Suppressor macrophage treated with lipopolysaccharide for 1 hour (primary cell): ENCODE results near the gene SFMBT1.
"Not testable (repeated sequence)": the region's sequence is repeated elsewhere in the genome, so short reads cannot be mapped to it uniquely, and the experiment has no call there.

Experiments
- DNase-seq, 3 donors: peaks; one replicate each; pipeline ENCODE4 v3.0.0-alpha.2; 2020 to 2022

SFMBT1 gene

DNA sequence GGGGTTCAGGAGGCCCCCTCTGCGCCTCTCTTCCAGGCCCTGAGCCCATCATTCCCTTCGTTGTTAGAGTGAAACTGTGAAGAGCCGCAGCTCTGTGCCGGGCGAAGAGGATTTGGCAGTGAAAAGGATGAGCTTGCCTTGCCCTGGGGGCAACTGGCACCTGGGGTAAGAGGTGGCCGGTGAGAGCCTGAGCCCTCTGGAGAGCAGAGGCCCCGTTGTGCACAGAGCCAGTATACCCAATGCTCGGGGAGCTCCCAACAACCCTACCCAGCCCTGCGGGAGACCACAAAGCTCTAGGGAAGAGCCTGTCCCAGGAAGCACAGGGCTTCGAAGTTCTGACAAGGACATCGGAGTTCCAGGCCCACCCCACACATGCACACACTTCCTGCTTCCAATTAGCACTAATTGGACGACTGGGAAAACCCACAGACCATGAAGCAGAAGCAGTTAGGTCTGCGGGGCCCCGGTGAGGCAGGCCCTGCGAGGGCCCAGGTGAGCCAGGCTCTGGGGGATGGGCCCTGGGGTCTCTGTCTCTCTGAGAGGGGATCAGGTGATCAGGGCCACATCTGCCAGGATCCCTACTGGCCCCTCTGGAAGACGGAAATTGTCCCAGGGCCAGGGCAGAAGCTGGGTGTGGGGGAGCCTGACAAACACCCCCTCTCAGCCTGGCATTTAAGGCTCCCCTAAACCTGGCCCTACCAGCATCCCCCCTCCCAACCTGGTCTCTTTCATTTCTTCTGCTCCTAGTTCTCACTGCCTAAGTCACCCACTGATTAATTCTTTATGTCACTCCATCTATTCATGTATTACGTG lies 27.9 kb upstream of the SFMBT1 start:
- DNase-seq: no peak

DNA sequence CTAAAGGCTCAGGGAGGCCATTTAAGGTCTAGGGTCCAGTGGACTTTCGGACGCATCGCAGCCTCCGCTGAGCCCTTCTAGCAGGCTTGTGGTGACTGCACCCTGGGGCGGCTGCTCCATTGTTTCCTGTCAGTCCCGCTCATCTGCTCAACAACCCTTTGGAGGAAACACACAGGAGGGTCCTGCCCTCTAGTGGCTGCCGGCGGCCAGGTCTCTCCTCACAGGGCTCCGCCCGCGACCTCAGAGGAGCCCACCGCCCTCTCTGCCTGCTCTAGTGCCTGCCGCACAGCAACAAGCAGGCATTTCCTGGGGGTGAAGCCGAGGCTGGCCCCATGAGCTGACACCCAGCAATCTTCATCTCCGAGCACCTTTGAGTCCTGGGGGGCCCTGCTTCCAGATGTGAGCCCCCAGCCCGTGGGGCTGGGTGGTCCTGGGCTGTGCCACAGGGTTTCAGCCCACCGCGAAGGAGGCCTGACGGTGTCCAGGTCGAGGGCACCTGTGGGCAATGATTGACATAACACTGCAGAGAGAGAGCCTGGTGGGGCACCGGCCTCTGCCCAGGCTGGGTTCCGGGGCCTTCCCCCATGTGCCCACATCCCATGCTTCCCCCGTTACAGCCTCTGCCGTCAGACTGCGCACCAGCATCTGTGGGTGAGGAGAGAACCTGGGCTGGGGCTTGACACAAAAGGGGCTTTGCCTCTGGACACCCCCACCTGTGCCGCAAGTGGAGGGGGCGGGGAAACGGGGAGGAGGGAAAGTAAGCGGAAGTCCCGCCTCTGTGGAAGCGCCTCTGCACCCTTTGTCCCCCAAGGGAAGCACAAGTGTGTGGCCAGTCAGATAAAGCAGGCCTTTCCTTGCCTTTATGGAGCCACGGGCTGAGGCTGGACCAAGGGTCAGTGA lies 27.0 kb upstream of the SFMBT1 start:
- DNase-seq: peak; percentile 80 to 90 (median 85)

DNA sequence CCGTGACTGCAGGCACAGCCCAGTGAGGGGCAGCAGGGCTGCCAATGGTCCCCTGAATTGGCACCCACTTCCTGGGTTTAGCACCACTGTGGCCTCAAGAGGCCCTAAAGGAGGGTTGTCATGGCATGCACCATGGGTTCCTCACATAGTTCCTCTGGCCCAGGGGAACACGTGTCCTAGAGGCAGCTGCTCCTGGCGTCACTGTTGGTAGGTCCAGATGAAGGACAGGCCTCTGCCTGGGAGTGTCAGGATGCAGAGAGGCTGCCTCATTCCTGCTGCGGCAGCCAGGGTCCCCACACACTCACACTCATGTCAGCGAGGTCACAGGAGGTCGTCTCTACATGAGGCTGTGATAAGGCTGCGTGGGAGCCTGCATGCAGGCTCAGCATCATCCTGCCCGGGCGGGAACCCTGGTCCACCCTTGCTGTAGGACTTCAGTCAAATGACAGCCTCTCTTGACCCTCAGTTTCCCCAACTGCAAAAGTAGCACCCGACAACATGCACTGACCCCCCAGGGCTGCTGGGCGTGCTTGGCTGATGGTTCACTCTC lies 26.1 kb upstream of the SFMBT1 start:
- no peak for DNase-seq

DNA sequence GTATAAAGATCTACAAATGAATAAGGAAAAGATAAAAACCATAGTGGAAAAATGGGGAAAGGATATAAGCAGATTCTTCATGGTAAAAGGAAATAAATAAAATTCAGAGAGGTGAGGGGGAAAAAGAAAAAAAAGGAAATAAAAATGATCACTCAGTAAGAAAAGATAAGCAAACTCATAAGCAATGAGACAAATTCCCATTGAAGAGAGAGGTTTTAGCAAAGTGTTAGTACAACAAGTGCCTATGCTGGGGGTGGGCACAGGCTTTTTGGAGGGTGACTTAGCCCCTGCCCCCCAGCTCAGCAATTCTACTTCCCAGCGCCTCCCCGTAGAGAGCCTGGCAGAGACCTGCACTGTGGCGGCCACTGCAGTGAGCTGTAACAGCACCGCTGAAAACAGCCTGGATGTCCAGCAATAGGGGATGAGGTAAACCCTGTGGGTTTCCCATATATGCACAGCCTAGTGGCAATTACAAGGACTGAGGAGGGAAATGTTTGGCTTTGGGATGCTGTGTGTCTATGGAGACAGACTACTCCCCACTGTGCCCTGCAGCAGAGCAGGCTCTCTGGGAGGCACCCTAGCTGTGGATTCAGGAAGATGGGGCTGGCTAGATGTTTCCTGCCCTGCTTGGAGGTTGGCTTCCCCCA lies 23.7 kb upstream of the SFMBT1 start:
- no peak for DNase-seq

DNA sequence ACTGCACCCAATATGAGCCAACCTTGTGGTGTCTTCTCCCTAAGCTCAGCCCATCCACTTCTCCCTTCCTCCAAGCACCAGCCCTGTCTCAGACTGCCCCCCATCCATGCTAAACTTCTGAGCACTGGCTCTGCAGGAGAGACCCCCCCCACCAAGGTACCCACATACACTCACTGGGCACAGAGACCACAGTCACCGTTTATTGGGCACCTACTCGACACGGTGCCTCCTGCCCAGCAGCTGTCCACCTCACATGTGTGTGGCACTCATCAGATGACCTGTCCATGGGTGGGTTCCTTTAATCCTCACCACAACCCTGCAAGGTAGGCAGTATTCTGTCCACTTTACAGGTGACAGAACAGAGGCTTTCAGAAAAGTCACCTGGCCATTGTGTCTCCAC lies 22.3 kb upstream of the SFMBT1 start:
- no peak for DNase-seq

DNA sequence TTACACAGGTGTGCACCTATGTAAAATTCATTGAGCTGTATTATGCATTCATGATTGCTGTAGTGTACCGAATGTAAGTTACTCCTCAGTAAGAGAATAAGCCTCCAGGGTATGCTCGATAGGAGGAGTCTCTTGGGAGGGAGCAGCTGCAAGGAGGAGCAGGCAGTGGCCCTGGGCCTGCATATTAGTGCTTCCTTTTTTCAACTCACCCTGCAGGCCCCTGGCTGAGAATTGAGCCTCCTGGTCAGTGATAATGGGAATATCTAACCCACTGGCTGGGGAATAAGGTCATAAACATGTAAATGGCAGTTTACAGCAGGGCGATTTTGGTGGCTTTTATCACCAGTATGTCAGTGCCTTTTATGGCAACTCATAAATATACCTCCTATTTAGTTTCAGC lies 21.7 kb upstream of the SFMBT1 start:
- no peak for DNase-seq

DNA sequence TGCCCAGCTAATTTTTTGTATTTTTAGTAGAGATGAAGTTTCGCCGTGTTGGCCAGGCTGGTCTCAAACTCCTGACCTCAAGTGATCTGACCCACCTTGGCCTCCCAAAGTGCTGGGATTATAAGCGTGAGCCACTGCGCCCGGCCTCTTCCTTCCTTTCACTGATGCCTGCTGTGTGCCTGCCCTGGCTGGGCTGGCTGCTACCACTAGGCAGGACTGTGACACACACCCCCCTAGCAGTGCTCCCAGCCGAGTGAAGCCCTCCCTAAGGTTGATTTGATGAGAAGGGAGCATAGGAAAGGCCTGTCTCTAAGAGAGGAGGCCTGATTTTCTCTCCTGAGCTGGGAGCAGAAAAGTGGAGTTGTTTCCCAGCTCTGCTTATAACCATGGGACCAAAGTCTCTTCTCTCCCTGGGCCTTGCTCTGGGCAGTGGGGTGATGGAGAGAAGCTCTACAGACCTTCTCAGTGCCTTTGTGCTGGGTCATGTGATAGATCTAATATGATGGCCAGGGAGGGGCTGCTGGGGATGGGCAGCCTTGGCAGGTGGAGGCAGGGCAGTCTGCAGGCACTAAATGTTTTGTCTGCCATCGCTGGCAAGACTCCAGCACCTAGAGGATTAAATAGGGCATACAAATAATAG lies 20.1 kb upstream of the SFMBT1 start:
- no peak for DNase-seq

DNA sequence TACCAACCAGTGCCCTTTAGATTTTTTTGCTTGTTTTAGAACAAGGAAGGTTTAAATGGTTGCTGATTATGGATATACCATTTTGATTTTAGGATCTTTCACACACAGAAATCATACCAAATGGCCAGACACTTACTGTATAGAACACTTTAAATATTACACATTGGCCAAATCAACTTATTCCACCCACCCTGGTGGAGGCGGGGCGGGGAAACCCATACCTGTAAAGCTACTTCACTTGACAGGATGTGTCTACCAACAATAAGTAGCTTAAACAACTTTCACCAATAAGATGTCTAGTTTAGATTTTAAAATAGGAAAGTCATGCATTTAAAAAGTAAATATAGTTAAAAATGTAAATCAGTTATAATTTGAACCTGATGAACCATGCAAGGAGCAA lies 17.0 kb upstream of the SFMBT1 start:
- DNase-seq: no peak

DNA sequence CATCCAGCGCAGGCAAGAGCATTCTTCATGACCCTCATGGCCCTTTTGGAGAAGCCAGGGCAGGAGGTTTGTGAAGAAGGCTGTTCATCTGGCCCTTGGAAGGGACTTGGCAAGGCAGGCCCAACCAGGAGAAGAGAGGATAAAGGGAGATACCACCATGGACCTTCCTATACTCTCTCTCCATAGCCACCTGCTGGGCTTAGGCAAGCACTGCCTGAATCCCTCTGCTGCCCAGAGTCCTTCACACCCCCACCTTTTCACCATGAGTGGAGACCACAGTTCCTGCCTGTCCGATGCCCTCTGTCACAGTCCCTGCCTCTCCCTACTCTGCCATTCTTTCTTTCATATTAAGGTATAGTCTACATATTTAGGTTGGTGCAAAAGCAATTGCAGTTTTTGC lies 10.6 kb upstream of the SFMBT1 start:
- no peak for DNase-seq

DNA sequence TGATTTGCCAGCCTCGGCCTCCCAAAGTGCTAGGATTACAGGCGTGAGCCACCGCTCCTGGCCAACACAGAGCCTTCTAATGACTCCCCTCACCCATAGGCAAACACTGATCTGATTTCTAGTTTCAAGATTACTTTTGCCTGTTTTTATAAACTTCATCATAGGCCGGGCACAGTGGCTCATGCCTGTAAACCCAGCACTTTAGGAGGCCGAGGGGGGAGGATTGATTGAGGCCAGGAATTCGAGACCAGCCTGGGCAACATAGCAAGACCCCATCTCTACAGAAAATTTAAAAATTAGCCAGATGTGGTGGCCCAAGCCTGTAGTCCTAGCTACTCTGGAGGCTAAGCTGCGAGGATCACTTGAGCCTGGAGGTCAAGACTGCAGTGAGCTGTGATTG lies 8.4 kb upstream of the SFMBT1 start:
- DNase-seq: not testable (repeated sequence)

DNA sequence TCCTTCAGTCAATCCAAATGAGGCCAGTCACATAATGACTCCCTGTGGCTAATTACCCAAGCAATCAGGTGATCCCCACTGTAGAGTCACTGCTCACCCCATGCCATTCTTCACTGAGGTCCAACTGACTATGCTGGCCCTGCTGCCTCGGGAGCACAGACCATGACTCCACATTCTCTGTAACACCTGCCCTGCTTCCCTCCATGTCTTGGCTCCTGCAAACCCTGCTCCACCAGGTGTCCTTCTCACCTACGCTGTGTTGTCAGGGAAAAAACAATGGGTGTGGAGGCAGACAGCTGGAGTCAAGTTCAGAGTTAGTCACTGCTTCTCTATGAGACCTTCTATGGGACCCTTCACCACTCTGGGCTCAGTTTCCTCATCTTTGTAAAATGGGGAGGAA lies 6.1 kb upstream of the SFMBT1 start:
- DNase-seq: no peak

DNA sequence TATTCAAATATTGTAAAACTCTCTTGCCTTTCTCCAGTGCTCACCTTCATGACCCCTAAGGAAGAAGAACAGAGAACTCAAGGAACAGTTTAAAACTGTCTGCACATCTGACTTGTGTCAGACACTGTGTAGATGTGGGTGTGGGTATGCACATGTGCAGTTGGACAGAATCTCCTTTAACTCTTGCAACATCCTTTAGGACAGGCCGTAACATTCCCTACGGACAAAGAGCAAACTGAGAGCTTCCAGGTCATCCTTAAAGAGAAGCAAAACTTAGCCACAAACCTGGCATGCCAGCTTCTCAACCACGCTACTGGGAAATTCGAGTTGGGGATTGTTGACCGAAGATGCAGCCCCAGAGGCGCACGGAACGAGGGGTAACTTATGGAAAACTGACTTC lies 4.1 kb upstream of the SFMBT1 start:
- no peak for DNase-seq

DNA sequence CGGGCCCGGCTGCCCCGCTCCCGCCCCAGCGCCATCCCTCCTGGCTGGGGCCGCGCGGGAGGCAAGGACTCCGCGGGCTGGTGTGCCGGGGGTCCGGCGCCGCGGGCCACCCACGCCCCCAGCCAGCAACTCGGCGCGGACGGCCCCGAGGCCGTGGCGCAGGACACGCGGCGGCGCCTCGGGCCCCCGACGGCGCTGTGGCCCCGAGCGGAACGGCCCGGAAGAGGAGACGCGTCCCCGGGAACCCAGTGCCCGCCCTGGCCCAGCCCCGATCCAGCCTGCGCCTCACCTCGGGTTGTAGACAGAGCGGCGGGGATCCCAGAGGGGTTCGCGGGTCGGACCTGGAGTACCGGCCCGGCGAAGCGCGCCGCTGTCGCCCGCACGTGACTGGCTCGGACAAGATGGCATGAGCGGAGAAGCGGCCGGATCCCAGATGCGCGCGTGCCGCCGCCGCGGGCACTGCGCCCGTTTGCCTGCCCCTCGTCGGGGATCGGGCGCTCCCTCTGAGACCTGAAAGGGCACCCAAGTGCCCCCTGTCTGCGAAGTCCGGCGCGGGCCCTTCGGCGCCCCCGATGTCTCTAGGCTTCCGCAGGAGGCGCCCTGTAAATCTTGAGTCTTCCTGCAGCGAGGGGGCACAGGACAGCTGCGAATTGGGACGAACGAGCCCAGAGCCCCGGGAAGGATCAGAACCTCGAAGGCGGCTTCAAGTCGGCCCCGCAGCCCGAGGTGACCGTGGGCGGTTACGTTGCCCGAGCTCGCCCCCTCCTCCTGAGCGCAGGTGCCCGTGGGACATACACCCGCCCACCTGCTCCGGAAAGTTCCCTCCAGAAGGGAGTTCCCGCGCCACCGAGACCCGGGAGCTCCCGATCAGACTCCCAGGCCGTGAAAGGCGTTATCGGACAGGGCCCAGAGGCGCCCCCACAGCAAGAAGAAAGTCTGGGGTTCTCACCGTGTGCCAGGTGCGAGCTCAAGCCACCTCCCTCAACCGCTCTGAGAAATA lies 598 bp upstream of the SFMBT1 start:
- peak; percentile 68 to 82 (median 75) for DNase-seq

DNA sequence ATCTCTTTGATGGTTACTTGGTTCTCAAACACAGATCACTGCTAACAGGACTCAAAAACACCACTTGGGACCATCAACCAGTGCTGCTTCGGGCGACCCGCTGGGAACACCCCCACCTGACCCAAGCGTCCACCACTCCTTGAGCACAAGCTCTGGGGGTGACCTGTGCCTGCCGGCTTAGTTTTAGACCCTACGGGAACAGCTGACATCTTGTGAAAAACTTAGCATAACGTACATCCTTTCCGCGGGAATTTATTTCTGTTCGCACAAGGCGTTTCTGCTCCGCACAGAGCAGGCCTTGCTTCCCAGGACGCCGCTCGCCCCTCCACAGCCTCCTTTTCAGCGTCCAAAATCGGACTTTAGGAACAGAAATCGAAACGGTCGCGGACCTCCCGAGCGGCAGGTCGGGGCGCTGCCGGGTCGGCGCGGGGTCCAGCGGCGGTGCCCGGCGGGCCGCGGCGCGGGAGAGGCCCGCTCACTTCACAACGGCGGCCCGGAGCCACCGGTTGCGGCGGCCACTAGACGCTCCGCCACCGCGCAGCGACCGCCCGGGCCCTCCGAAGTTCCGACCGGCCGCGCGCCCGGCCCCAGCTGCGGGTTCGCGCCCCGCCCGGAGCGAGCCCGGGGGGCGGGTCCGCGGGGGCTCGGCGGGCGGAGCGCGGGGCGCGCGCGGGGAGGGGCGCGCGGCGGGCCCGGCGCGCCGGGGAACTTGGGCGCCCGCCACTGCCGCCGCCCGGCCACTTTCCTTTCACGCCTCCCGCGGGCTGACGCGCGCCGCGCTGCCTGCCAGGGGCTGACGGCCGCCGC lies 959 bp downstream of the SFMBT1 start:
- DNase-seq: peak; percentile 78 to 93 (median 81)

DNA sequence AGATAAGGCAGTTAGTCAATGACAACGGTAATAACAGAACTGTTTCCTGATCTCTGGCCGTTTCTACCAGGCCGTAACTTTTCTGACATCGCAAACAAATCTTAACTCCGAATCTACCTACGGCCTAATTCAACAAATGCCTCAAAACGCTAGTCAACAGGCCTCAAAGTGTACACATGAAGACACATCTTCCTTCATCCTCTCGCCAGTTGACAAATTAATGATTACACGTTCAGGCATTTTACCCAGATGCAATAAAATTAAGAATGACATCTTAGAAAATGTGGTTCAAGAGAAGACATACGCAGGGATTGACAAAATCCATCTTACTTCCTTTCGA lies 1.5 kb downstream of the SFMBT1 start:
- no peak for DNase-seq

DNA sequence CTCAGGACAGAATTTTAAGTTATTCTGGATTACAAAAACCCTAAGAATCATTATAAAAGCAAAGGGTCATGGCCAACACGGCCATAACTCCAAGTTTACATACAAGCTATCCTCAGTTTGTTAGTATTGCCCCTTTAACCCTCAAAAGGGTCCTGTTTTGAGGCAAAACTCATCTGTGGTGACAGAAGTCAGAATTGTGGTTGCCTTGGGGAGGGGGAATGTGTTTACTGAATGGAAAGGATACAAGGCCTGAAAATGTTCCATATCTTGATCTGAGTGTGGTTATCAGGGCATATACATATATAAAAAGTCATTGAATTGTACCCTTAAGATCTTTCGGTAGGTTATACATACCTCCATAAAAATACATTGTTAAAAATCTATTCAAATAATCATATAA lies 2.1 kb downstream of the SFMBT1 start:
- no peak for DNase-seq

DNA sequence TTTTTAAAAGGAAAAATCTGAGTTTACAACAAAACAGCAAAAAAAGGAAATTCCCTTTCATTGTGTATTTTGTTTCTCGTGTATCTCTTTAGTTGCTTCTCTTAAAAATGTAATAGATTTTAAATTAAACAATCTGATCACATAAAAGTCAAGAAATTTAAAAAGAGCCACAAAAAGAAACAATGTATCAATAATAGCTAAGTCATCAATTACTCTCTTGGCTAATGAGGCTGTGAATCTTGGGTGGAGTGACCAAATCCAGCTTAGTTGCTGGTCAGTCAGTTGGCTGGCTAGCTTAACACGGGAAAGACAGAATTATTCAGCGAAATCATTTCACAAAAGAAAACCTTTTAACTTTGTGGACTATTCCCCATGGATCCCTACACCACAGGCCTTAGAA lies 3.2 kb downstream of the SFMBT1 start:
- no peak for DNase-seq

DNA sequence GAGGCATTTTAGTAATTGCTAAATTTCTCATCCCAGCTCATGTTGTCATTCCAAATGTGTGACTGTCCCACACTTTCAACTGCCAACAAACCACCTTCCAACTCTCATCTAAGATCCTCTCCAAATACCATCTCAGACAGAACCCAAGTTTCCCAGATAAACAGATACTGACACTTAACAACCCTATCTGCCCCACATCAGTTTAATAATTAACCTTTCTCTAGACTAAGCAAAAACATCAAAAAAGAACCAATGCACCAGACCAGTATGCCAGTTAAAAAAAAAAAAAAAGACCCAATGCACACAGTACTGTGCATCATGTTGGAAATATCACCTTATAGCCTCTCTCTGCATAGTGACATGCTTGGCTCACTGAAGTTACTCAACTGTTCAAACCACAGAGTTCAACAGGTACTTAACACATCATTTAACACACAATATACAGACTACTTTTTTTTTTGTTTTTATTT lies 5.5 kb downstream of the SFMBT1 start:
- DNase-seq: no peak

DNA sequence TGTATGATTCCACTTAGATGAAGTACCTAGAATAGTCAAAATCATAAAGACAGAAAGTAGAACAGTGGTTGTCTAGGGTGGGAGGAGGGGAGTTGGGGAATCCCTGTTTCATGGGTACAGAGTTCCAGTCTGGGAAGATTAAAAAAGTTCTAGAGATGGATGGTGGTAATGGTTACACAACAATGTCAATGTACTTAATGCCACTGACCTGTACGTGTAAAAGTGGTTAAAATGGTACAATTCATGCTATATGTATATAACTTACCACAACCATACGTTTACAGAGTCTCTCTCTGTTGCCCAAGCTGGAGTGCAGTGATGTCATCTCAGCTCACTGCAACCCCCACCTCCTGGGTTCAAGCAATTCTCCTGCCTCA lies 6.5 kb downstream of the SFMBT1 start:
- DNase-seq: no peak

DNA sequence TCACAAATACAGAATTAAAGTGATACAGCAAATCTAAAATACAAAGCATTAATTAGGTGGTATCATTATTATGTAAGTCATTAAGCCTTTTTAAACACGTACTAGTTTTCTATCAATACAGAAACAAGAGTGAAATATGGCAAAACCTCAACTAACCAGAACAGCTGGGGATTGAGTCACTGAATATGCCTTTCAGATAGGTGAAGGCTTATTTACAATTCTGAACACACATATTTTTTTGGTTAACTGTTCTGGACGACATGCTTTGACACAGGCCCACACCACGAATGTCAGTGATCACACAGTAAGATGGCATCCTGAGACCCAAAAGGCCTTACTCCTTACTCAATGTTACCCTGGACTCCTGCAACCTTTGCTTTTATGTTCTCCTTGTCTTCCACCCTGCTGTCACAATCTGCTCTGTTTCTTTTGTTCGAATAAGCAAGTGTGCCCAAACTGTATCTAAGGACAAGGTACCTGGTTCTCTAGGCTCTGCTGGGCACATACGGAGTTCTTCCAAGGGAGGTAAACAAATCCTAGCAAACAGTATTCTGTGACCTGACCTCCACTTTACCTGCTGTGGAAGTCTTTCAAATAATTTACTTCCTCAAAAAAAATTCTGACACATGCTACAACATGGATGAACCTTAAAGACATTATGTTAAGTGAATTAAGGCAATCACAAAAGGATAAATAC lies 7.0 kb downstream of the SFMBT1 start:
- no peak for DNase-seq
